ENCODE data around the gene LTBP4. TPM values are rescaled to one million over a fixed set of nuclear protein-coding genes. Genes with fewer than 3 reads are reported as not detected.

LTBP4 gene
- total and polyA plus RNA-seq, 2 experiments from 2014 or later, result 158 to 203 TPM

GRCh38 chr19:40605216-40605971 is 4.2 kb downstream of the LTBP4 start:
- Histone ChIP-seq H3K27ac (no peak overlapping the region), H3K9me3 (ENCODE audit: low read depth) (no peaks in the 10 kb centered on the region), H3K4me3 (peak overlapping the region; percentile 25), H3K36me3 (no peaks in the 10 kb centered on the region), H3K4me1 (ENCODE audit: low read depth) (peaks cover 18% of the 10 kb centered on the region), H3K27me3 (peaks cover 6% of the 10 kb centered on the region)
- peak; percentile 62 to 72 for DNase-seq (ENCODE audit: low read depth in 1 of 2, low spot score in 1 of 2)
- peak; percentile 17 for TF ChIP-seq CTCF (IDR thresholded peaks at IDR 0.05; ENCODE audit: low read depth, low read length)

GRCh38 chr19:40607311-40608239 is 6.4 kb downstream of the LTBP4 start:
- TF ChIP-seq CTCF (IDR thresholded peaks at IDR 0.05; ENCODE audit: low read depth, low read length), result no peak
- Histone ChIP-seq H3K9me3 (ENCODE audit: low read depth) (no peaks in the 10 kb centered on the region), H3K36me3 (no peaks in the 10 kb centered on the region), H3K27ac (no peak overlapping the region), H3K4me3 (no peak overlapping the region), H3K4me1 (ENCODE audit: low read depth) (peaks cover 8% of the 10 kb centered on the region), H3K27me3 (no peaks in the 10 kb centered on the region)
- DNase-seq (ENCODE audit: low read depth in 1 of 2, low spot score in 1 of 2), result no peak

- TF ChIP-seq CTCF (IDR thresholded peaks at IDR 0.05; ENCODE audit: low read depth, low read length), result no peak
Measured at GRCh38 chr19:40608240-40608621, 7.1 kb downstream of the LTBP4 start.

GRCh38 chr19:40608957-40609356 is 7.8 kb downstream of the LTBP4 start:
- no peak for TF ChIP-seq CTCF (IDR thresholded peaks at IDR 0.05; ENCODE audit: low read depth, low read length)
- no peaks in the 10 kb centered on the region for H3K4me1 ChIP-seq (ENCODE audit: low read depth)
- no peak for DNase-seq (ENCODE audit: low read depth in 1 of 2, low spot score in 1 of 2)
- H3K36me3 ChIP-seq, result no peaks in the 10 kb centered on the region
- peak overlapping the region; percentile 38 for H3K4me3 ChIP-seq
- no peak overlapping the region for H3K27ac ChIP-seq
- H3K27me3 ChIP-seq, result no peaks in the 10 kb centered on the region
- H3K9me3 ChIP-seq (ENCODE audit: low read depth), result no peaks in the 10 kb centered on the region

More at GRCh38 chr19:40608240-40608621, 7.1 kb downstream of the LTBP4 start:
- no peak overlapping the region for H3K27ac ChIP-seq
- H3K4me3 ChIP-seq, result no peak overlapping the region
- no peaks in the 10 kb centered on the region for H3K27me3 ChIP-seq
- peaks cover 2% of the 10 kb centered on the region for H3K4me1 ChIP-seq (ENCODE audit: low read depth)
- DNase-seq (ENCODE audit: low read depth in 1 of 2, low spot score in 1 of 2), result no peak
- no peaks in the 10 kb centered on the region for H3K36me3 ChIP-seq
- no peaks in the 10 kb centered on the region for H3K9me3 ChIP-seq (ENCODE audit: low read depth)

GRCh38 chr19:40609561-40610395 is 8.6 kb downstream of the LTBP4 start:
- Histone ChIP-seq H3K4me1 (ENCODE audit: low read depth) (no peaks in the 10 kb centered on the region), H3K27me3 (no peaks in the 10 kb centered on the region), H3K36me3 (no peaks in the 10 kb centered on the region), H3K9me3 (ENCODE audit: low read depth) (no peaks in the 10 kb centered on the region), H3K27ac (no peak overlapping the region), H3K4me3 (peak overlapping the region; percentile 38)
- TF ChIP-seq CTCF (IDR thresholded peaks at IDR 0.05; ENCODE audit: low read depth, low read length), result no peak
- DNase-seq (ENCODE audit: low read depth in 1 of 2, low spot score in 1 of 2), result peak; percentile 70 to 89
